A549 (cell line): Measurements from ENCODE around the gene LENG8. TPM values are rescaled to one million over a fixed set of nuclear protein-coding genes. Genes with fewer than 3 reads are reported as not detected.

Experiments used
- ATAC-seq, 2 experiments: fragments of 200-7000 bp in 1 of 2; fragments of >200 bp in 1 of 2; cut with Nextera tagmentation in 1 of 2; cut with Tn5 transposase in 1 of 2; 3 replicates each; pipeline versions ENCODE4 v1.8.0 to v1.9.1; 2018 to 2020; ENCODE audit warnings: mild to moderate bottlenecking in 1 of 2, moderate library complexity in 1 of 2
- CTCF ChIA-PET: fragments of 300-600 bp; sonication (Branson Sonifier 250); formaldehyde crosslinking; extraction: SDS; loops from one replicate; lab custom pipeline; 2021; ENCODE audit warnings: antibody characterized with exemption, inconsistent platforms; lab: Yijun Ruan, JAX
- POLR2A ChIA-PET: fragments of 350-600 bp; formaldehyde crosslinking; extraction: SDS; loops from one replicate; lab custom pipeline; 2021; ENCODE audit warnings: antibody characterized with exemption, inconsistent platforms; lab: Yijun Ruan, JAX
- DNase-seq, 2 experiments: peaks; one replicate each; pipeline versions ENCODE4 v3.0.0 to v3.0.0-alpha.2; 2011 to 2016; ENCODE audit warnings: low read depth in 1 of 2, low spot score in 1 of 2
- FAIRE-seq: peaks from 2 replicates; lab custom pipeline; 2011; peaks lifted over from hg19 to GRCh38; lab: Jason Lieb, UNC
- H3K27ac ChIP-seq, 2 experiments: fragments of >200 bp; sonication (Bioruptor Twin); formaldehyde crosslinking; 3 replicates each; pipeline ENCODE4 v1.5.1; 2016 to 2017
- H3K4me1 ChIP-seq: fragments of >200 bp; sonication (Bioruptor Twin); formaldehyde crosslinking; 3 replicates; pipeline ENCODE4 v1.6.1; 2016
- H3K4me2 ChIP-seq: fragments of >200 bp; sonication (Bioruptor Twin); formaldehyde crosslinking; 3 replicates; pipeline ENCODE4 v1.6.1; 2016
- H3K4me3 ChIP-seq: fragments of >200 bp; sonication (Bioruptor Twin); formaldehyde crosslinking; 3 replicates; pipeline ENCODE4 v1.5.1; 2016
- H3K9me3 ChIP-seq: fragments of >200 bp; sonication (Bioruptor Twin); formaldehyde crosslinking; 3 replicates; pipeline ENCODE4 v1.6.1; 2016
- BHLHE40 ChIP-seq: IDR thresholded peaks from 2 replicates; pipeline ENCODE4 v1.6.1; 2012; ENCODE audit warnings: low read depth, low read length, inconsistent platforms
- CBX2 ChIP-seq: fragments of 200-600 bp; sonication (generic); IDR thresholded peaks from 2 replicates; pipeline ENCODE4 v1.6.1; 2016; ENCODE audit warnings: low read depth, mild to moderate bottlenecking, borderline replicate concordance
- CEBPB ChIP-seq, 2 experiments: fragments of >200 bp in 1 of 2; sonication (Bioruptor Twin) in 1 of 2; formaldehyde crosslinking in 1 of 2; IDR thresholded peaks; 2 replicates each; pipeline ENCODE4 v1.6.1; 2012 to 2016
- CHD4 ChIP-seq: fragments of 200-600 bp; sonication (generic); IDR thresholded peaks from 2 replicates; pipeline ENCODE4 v1.6.1; 2016; ENCODE audit warnings: antibody characterized with exemption, mild to moderate bottlenecking, borderline replicate concordance
- EHMT2 ChIP-seq: fragments of 200-600 bp; sonication (generic); IDR thresholded peaks from 2 replicates; pipeline ENCODE4 v1.6.1; 2016; ENCODE audit warnings: antibody characterized with exemption, low read depth, mild to moderate bottlenecking, moderate library complexity
- ELK1 ChIP-seq: fragments of 150-350 bp; IDR thresholded peaks from 2 replicates; pipeline ENCODE4 v1.6.1; 2014; ENCODE audit warnings: low read depth, mild to moderate bottlenecking, low read length
- FOSB ChIP-seq: fragments of 250-450 bp; sonication (Bioruptor Pico); IDR thresholded peaks from 2 replicates; pipeline ENCODE4 v1.5.0; 2020; ENCODE audit warnings: mild to moderate bottlenecking, moderate library complexity
- FOXS1 ChIP-seq: fragments of 250-450 bp; sonication (Bioruptor Pico); IDR thresholded peaks from 2 replicates; pipeline ENCODE4 v1.5.0; 2020; ENCODE audit warnings: mild to moderate bottlenecking, moderate library complexity
- GATA3 ChIP-seq: IDR thresholded peaks from 2 replicates; pipeline ENCODE4 v1.6.1; 2012; ENCODE audit warnings: borderline replicate concordance
- HES2 ChIP-seq: fragments of >200 bp; sonication (Bioruptor Twin); formaldehyde crosslinking; IDR thresholded peaks from 2 replicates; pipeline ENCODE4 v1.6.1; 2016
- HEYL ChIP-seq: fragments of 250-450 bp; sonication (Bioruptor Pico); IDR thresholded peaks from 2 replicates; pipeline ENCODE4 v1.8.0; 2021; ENCODE audit warnings: mild to moderate bottlenecking, moderate library complexity
- KDM1A ChIP-seq: fragments of 200-600 bp; sonication (generic); IDR thresholded peaks from 2 replicates; pipeline ENCODE4 v1.6.1; 2016; ENCODE audit warnings: low read depth, mild to moderate bottlenecking
- KDM5A ChIP-seq: fragments of 200-600 bp; sonication (generic); IDR thresholded peaks from 2 replicates; pipeline ENCODE4 v1.6.1; 2016; ENCODE audit warnings: antibody characterized with exemption, mild to moderate bottlenecking
- NPAS2 ChIP-seq: fragments of 250-450 bp; sonication (Bioruptor Pico); IDR thresholded peaks from 2 replicates; pipeline ENCODE4 v1.8.0; 2022; ENCODE audit warnings: mild to moderate bottlenecking, moderate library complexity, borderline replicate concordance
- NR3C1 ChIP-seq: fragments of >200 bp; sonication (Bioruptor Twin); formaldehyde crosslinking; IDR thresholded peaks from 3 replicates; pipeline ENCODE4 v1.6.1; 2017
- PBX3 ChIP-seq: IDR thresholded peaks from 2 replicates; pipeline ENCODE4 v1.6.1; 2012
- PHF8 ChIP-seq: fragments of 200-600 bp; sonication (generic); IDR thresholded peaks from 2 replicates; pipeline ENCODE4 v1.6.1; 2016; ENCODE audit warnings: low read depth, mild to moderate bottlenecking, antibody characterized with exemption, moderate library complexity, borderline replicate concordance
- RARB ChIP-seq: fragments of 250-450 bp; sonication (Bioruptor Pico); IDR thresholded peaks from 2 replicates; pipeline ENCODE4 v1.8.0; 2021; ENCODE audit warnings: mild to moderate bottlenecking, moderate library complexity
- RCOR1 ChIP-seq: fragments of 150-350 bp; IDR thresholded peaks from 2 replicates; pipeline ENCODE4 v1.6.1; 2014; ENCODE audit warnings: antibody characterized with exemption, low read length, low read depth
- RFX5 ChIP-seq: fragments of 450-650 bp; IDR thresholded peaks from 2 replicates; pipeline ENCODE4 v1.7.1; 2014; ENCODE audit warnings: antibody characterized with exemption, mild to moderate bottlenecking, moderate library complexity
- RNF2 ChIP-seq: fragments of 200-600 bp; sonication (generic); IDR thresholded peaks from 2 replicates; pipeline ENCODE4 v1.6.1; 2016; ENCODE audit warnings: low read depth, mild to moderate bottlenecking, antibody characterized with exemption, moderate library complexity, borderline replicate concordance
- TP53 ChIP-seq: fragments of 250-450 bp; sonication (Bioruptor Pico); IDR thresholded peaks from 2 replicates; pipeline ENCODE4 v1.5.0; 2021; ENCODE audit warnings: mild to moderate bottlenecking, moderate library complexity
- USF2 ChIP-seq: fragments of 450-650 bp; IDR thresholded peaks from 2 replicates; pipeline ENCODE4 v1.6.1; 2014; ENCODE audit warnings: antibody characterized with exemption
- ZC3H11A ChIP-seq: fragments of 450-650 bp; IDR thresholded peaks from 2 replicates; pipeline ENCODE4 v1.6.1; 2014; ENCODE audit warnings: antibody characterized with exemption, mild to moderate bottlenecking
- ZNF302 ChIP-seq: fragments of 250-450 bp; sonication (Bioruptor Pico); IDR thresholded peaks from 2 replicates; pipeline ENCODE4 v1.9.0; 2021; ENCODE audit warnings: inconsistent platforms, mild to moderate bottlenecking, moderate library complexity
- ZSCAN20 ChIP-seq: fragments of 250-450 bp; sonication (Bioruptor Pico); IDR thresholded peaks from 2 replicates; pipeline ENCODE4 v1.8.0; 2022; ENCODE audit warnings: mild to moderate bottlenecking, moderate library complexity
- WGBS: methylation state at CpG from one replicate; pipeline ENCODE4 v1.1.6; 2017; ENCODE audit errors: missing lambda C conversion rate; 5-methylcytosine and 5-hydroxymethylcytosine counted together
- polyA plus RNA-seq, 4 experiments: library from polyadenylated mRNA; depleted of rRNA in 3 of 4; stranded (reverse); fragments of >200 nt; fragmentation: RNase III in 1 of 4; extraction: RNeasy Plus Mini Kit Qiagen cat#74134 plus additional on column Dnase treatment in 1 of 4; gene quantifications; 2 replicates in 3 of 4; 3 replicates in 1 of 4; pipeline ENCODE4 v1.2.3, GENCODE V29; 2011 to 2017
- TF ChIP-seq, protein P1 (sequence below): fragments of 250-450 bp; sonication (Bioruptor Pico); IDR thresholded peaks from 2 replicates; pipeline ENCODE4 v1.5.0; 2020; ENCODE audit warnings: low read depth, mild to moderate bottlenecking, moderate library complexity
- TF ChIP-seq, protein P2 (sequence below): IDR thresholded peaks from 2 replicates; pipeline ENCODE4 v1.6.1; 2012

Gene LENG8
- polyA plus RNA-seq, 2 of the 4 experiments (the other 2 are of a cell fraction): 30.6 to 140 TPM

GRCh38 chr19:54434112-54434872 lies 14.7 kb upstream of the LENG8 start:
- no peak for DNase-seq
- peaks cover 24% of the 10 kb centered on the region for H3K4me1 ChIP-seq
- WGBS: 83% methylated on average over 23 of the region's 23 CpGs
- TF ChIP-seq TP53 (no peak), RARB (CRISPR knock-in tag) (no peak), KDM1A (no peak), FOSB (no peak), NR3C1 (no peak), EHMT2 (no peak), CEBPB (IDR thresholded peaks at IDR 0.05) (no peak), RFX5 (no peak), ELK1 (no peak), USF2 (no peak), KDM5A (no peak), RNF2 (no peak), CHD4 (no peak), ZSCAN20 (CRISPR knock-in tag) (no peak), CBX2 (no peak), BHLHE40 (no peak), HES2 (no peak), FOXS1 (CRISPR knock-in tag) (no peak), ZC3H11A (no peak), GATA3 (no peak)
- TF ChIP-seq, all 56 proteins: peak for 0
- ChIA-PET POLR2A (interaction anchor here (1.5 kb wide), 1 partner anchor 14 kb away, joined by 3 read pairs; the partner anchor contains the start of gene LENG8), CTCF (no interaction called here)
- Histone ChIP-seq H3K27ac (no peak overlapping the region), H3K9me3 (no peaks in the 10 kb centered on the region), H3K4me2 (no peak overlapping the region), H3K4me3 (no peak overlapping the region)
- FAIRE-seq (no peak), ATAC-seq (no peak)

DNA sequence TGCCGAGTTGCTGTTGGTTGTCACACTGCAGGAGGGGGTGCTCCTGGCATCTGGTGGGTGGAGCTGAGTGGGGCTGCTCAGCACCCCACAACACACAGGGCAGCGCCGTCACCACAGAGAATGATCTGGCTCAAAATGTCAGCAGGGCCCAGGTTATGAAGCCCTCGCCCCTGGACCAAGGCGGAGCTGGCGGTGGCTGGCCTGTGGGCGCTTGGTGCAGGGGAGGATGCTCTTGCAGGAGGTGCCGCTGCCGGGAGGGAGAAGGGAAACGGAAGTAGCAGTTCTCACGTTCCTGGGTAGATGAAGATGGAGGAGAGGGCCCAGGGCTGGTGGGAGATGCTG lies 14.2 kb upstream of the LENG8 start:
- ChIA-PET POLR2A (no interaction called here), CTCF (no interaction called here)
- 94% methylated on average over 10 of the region's 11 CpGs for WGBS
- ATAC-seq (no peak), DNase-seq (no peak), FAIRE-seq (no peak)
- Histone ChIP-seq H3K9me3 (no peaks in the 10 kb centered on the region), H3K4me2 (no peak overlapping the region), H3K4me3 (no peak overlapping the region), H3K27ac (no peak overlapping the region), H3K4me1 (peaks cover 24% of the 10 kb centered on the region)
- TF ChIP-seq FOXS1 (CRISPR knock-in tag) (no peak), HES2 (no peak), RCOR1 (no peak)

DNA sequence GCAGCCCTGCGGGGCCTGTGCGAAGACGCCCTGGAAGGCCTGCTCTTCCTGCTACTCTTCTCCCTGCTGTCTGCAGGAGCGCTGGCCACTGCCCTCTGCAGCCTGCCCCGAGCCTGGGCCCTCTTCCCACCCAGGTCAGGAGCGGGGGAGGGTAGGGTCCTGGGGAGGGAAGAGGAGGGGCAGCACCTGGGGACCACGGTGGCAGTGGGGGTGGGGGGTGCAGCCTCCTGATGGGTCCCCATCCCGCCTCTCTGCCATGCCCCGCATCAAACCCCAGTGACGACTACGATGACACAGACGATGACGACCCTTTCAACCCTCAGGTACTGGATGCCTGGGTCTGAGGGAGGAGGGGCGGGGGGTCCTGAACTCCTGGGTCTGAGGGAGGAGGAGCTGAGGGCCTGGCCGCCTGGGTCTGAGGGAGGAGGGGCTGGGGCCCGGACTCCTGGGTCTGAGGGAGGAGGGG lies 13.4 kb upstream of the LENG8 start:
- peaks cover 19% of the 10 kb centered on the region for H3K4me1 ChIP-seq
- 85% methylated on average over 13 of the region's 16 CpGs for WGBS
- ATAC-seq (no peak), DNase-seq (no peak), FAIRE-seq (no peak)
- no peak overlapping the region for H3K4me3 ChIP-seq
- no peak overlapping the region for H3K27ac ChIP-seq
- H3K4me2 ChIP-seq: no peak overlapping the region
- H3K9me3 ChIP-seq: no peaks in the 10 kb centered on the region
- POLR2A ChIA-PET: interaction anchor here (0.9 to 1.0 kb wide), 2 partner anchors 13 to 27 kb away, joined by 4 read pairs; partner anchors contain the start of gene LENG8
- CTCF ChIA-PET: interaction anchor here (1.4 to 4.8 kb wide), 3 partner anchors 13 to 44 kb away, joined by 4 to 30 read pairs (median 25); partner anchors contain the start of gene LENG8
- no peak for TF ChIP-seq ZNF302 (CRISPR knock-in tag)
- no peak for TF ChIP-seq PBX3
- no peak for TF ChIP-seq PHF8
- no peak for TF ChIP-seq KDM1A
- TF ChIP-seq HEYL: no peak
- no peak for TF ChIP-seq ELK1
- TF ChIP-seq HES2: no peak
- TF ChIP-seq, protein P1, sequence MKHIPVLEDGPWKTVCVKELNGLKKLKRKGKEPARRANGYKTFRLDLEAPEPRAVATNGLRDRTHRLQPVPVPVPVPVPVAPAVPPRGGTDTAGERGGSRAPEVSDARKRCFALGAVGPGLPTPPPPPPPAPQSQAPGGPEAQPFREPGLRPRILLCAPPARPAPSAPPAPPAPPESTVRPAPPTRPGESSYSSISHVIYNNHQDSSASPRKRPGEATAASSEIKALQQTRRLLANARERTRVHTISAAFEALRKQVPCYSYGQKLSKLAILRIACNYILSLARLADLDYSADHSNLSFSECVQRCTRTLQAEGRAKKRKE (CRISPR knock-in tag): no peak
- TF ChIP-seq, protein P2, sequence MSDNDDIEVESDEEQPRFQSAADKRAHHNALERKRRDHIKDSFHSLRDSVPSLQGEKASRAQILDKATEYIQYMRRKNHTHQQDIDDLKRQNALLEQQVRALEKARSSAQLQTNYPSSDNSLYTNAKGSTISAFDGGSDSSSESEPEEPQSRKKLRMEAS: no peak
- no peak for TF ChIP-seq NPAS2 (CRISPR knock-in tag)
